Endodermal cell (in vitro differentiated cells): ENCODE measurements around the gene KMT2C. TPM values are rescaled to one million over a fixed set of nuclear protein-coding genes. Genes with fewer than 3 reads are reported as not detected.
A peak's percentile ranks its signal among the peaks of the same experiment; 100 is the strongest.

Experiments used
- DNase-seq: peaks from one replicate; pipeline ENCODE4 v3.0.0-alpha.2; 2017
- H3K27ac ChIP-seq: 2 replicates; pipeline ENCODE4 v1.5.1; 2013; ENCODE audit warnings: mild to moderate bottlenecking, low read depth, low read length, moderate library complexity
- H3K27me3 ChIP-seq: 2 replicates; pipeline ENCODE4 v1.6.1; 2013; ENCODE audit warnings: mild to moderate bottlenecking, low read length, moderate library complexity; ENCODE audit not compliant: insufficient read depth, control insufficient read depth, poor library complexity, severe bottlenecking
- H3K36me3 ChIP-seq: 2 replicates; pipeline ENCODE4 v1.7.0; 2013; ENCODE audit warnings: mild to moderate bottlenecking, low read length, moderate library complexity; ENCODE audit not compliant: control insufficient read depth, insufficient read depth
- H3K4me1 ChIP-seq: one replicate; pipeline ENCODE4 v1.7.0; 2013; ENCODE audit warnings: low read length; ENCODE audit not compliant: control insufficient read depth, insufficient read depth
- H3K4me3 ChIP-seq: 2 replicates; pipeline ENCODE4 v1.5.1; 2013; ENCODE audit warnings: mild to moderate bottlenecking, low read length, moderate library complexity
- H3K9ac ChIP-seq: 2 replicates; pipeline ENCODE4 v1.6.1; 2013; ENCODE audit warnings: mild to moderate bottlenecking, low read length, moderate library complexity; ENCODE audit not compliant: poor library complexity, severe bottlenecking; ENCODE audit errors: extremely low read depth
- H3K9me3 ChIP-seq: 2 replicates; pipeline ENCODE4 v1.6.1; 2013; ENCODE audit warnings: mild to moderate bottlenecking, low read length, moderate library complexity; ENCODE audit not compliant: control insufficient read depth
- H3K27ac Mint-ChIP-seq: 2 replicates; pipeline ENCODE4 v1.8.0; 2020; ENCODE audit warnings: mixed read lengths
- H3K27me3 Mint-ChIP-seq: 2 replicates; pipeline ENCODE4 v1.8.0; 2021; ENCODE audit warnings: mild to moderate bottlenecking, mixed read lengths; ENCODE audit not compliant: insufficient read depth
- H3K36me3 Mint-ChIP-seq: 2 replicates; pipeline ENCODE4 v1.8.0; 2020; ENCODE audit warnings: low read depth, mixed read lengths
- H3K4me1 Mint-ChIP-seq: 2 replicates; pipeline ENCODE4 v1.8.0; 2020; ENCODE audit warnings: mixed read lengths
- H3K4me3 Mint-ChIP-seq: 2 replicates; pipeline ENCODE4 v1.8.0; 2020; ENCODE audit warnings: mild to moderate bottlenecking, moderate library complexity, mixed read lengths
- H3K9me3 Mint-ChIP-seq: 2 replicates; pipeline ENCODE4 v1.8.0; 2020; ENCODE audit warnings: mild to moderate bottlenecking, mixed read lengths
- WGBS, 2 experiments: methylation state at CpG; one replicate each; pipeline versions ENCODE4 v1.1.5 to v1.1.7; 2013; ENCODE audit warnings: missing lambda C conversion rate in 2 of 2, mixed read lengths in 1 of 2; ENCODE audit not compliant: insufficient coverage in 1 of 2, insufficient read length in 1 of 2; 5-methylcytosine and 5-hydroxymethylcytosine counted together
- total RNA-seq, 2 donors: library from RNA; stranded (reverse); fragmentation: NEBNext Ultra II Directional in 1 of 2; extraction: Animal tissue kit (Norgen Biotek cat#: 25700) in 1 of 2; gene quantifications; 2 replicates in 1 of 2; 3 replicates in 1 of 2; pipeline ENCODE4 v1.2.1, GENCODE V29; 2021
- TF ChIP-seq, protein P1 (sequence below): fragments of 200-600 bp; sonication (generic); conservative IDR thresholded peaks from 2 replicates; pipeline ENCODE4 v1.5.0; 2021; ENCODE audit warnings: antibody characterized with exemption, mild to moderate bottlenecking

KMT2C gene
- total RNA-seq, 2 donors from 2014 or later = 54.3 to 60.6 TPM

DNA sequence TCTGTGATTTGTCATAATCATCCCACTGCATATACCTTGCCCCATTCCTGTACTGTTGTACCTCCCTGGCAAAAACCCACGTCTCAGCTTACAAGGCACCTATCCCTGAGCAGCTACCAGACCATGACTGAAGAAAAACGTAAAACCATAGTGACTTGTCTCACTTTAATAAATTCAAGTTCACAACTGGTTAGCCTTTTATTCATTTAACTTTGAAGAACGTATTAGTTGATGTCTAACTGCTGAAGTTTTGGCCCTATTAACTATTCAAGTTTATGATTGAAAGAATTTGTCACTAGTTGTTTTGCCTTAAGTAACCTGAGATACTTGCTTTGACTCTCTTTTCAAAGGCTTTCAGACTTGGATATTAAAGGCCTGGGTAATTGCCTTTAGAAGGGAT lies 350.7 kb downstream of the KMT2C start:
- Mint-ChIP-seq H3K4me1 (peaks cover 3% of the 10 kb centered on the region), H3K9me3 (peaks cover 19% of the 10 kb centered on the region), H3K4me3 (no peak overlapping the region), H3K27me3 (no peaks in the 10 kb centered on the region), H3K36me3 (peaks cover 25% of the 10 kb centered on the region), H3K27ac (peak overlapping the region; percentile 6)
- WGBS, 2 experiments = 93 to 100% methylated on average over 1 to 3 of the region's 3 CpGs
- Histone ChIP-seq H3K4me1 (no peaks in the 10 kb centered on the region), H3K9ac (no peak overlapping the region), H3K27me3 (no peaks in the 10 kb centered on the region), H3K4me3 (no peak overlapping the region), H3K27ac (no peak overlapping the region), H3K36me3 (peaks cover 5% of the 10 kb centered on the region), H3K9me3 (peaks cover 34% of the 10 kb centered on the region)
- TF ChIP-seq, protein P1, sequence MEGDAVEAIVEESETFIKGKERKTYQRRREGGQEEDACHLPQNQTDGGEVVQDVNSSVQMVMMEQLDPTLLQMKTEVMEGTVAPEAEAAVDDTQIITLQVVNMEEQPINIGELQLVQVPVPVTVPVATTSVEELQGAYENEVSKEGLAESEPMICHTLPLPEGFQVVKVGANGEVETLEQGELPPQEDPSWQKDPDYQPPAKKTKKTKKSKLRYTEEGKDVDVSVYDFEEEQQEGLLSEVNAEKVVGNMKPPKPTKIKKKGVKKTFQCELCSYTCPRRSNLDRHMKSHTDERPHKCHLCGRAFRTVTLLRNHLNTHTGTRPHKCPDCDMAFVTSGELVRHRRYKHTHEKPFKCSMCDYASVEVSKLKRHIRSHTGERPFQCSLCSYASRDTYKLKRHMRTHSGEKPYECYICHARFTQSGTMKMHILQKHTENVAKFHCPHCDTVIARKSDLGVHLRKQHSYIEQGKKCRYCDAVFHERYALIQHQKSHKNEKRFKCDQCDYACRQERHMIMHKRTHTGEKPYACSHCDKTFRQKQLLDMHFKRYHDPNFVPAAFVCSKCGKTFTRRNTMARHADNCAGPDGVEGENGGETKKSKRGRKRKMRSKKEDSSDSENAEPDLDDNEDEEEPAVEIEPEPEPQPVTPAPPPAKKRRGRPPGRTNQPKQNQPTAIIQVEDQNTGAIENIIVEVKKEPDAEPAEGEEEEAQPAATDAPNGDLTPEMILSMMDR = no peak
- DNase-seq = no peak

Other genes starting within 250 kb of the KMT2C start
- gene XRCC2, start 240.1 kb upstream of the KMT2C start, total RNA-seq = 10 to 100 TPM; 18.4 to 26.9 TPM